ENCODE measurements around the gene TMEM238.
A peak's percentile ranks its signal among the peaks of the same experiment; 100 is the strongest.
"Not testable (repeated sequence)": the region's sequence is repeated elsewhere in the genome, so short reads cannot be mapped to it uniquely, and the experiment has no call there.

Gene TMEM238

DNA sequence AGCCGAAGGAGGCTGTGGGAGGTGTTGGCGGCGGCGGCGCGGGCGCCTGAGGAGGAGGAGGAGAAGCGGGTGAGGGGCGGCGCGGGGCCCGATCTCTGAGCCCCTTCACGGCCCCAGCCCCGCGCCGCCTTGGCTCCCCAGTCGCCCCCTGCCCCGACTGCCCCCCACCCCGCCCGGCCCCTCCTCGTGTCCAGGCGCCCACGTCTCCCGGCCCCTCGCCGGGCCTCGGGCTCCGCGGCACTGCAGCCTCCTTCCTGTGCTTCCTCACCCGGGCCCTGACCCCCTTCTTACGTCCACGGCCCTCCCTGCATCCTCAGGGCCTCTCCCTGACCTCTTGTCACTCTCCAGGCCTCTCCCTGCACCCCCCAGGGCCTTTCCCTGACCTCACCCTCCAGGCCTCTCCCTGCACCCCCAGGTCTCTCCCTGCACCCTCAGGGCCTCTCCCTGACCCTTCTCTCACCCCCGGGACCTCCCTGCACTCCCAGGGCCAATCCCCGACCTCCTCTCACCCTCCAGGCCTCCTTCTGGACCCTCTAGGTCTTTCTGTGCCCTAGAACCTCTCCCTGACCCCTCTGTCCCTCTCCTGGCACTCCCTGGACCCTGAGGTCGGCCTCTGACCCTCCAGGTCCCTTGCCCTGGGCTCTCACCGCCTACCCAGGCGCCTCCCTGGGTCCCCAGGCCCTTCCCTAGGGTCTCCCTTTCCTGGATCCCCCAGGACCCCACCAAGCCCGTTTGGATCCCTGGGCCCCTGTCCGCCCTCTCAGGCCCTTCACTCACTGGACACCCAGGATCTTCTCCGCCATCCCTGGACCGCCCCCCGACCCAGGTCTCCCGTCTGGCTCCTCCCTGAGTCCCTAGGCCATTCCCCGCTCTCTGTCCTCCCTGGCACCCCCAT is 44.0 kb downstream of the TMEM238 start:
- no peak for DNase-seq (ENCODE audit: low spot score)

DNA sequence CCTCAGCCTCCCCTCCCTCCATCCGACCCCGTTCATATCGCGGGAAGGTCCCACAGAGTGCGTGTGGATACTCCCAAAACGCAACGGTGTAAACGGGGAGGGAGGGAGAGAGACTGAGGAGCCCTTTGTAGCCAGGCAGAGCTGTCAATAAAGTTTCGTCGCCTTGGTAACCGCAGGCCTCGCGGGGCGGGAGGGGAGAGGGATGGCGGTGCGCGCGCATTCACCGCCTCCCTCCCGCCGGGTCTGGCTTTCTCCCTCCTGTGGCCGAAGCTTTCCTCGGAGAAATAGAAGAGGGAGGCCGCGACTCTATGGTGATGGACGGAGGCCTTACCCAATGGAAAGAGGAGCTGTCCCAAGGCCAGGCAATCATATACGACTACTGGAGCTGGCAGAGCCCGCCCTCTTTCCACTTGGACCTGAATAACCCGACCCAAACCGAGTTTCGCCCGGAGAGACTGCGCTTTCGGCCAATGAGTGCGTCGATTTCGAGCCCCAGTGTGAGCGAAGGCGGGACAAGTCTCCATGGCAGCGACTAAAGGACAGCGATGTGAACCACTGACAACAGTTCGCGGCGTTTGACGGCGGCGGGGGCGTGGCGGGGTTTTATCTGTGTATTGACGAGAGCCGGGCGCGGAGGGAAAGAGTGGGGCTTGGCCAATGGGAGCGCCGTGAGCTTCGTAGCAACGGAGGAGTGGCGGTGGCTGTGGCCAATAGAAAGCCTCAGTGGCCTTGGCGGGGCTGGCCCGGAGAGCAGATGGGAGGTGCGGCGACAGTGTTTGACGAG is 44.8 kb downstream of the TMEM238 start, which contains the start of gene KMT5C:
Gene KMT5C, plus strand, starts transcription at position 772 of the 784 bp plus-strand sequence. CDS start 2,061 bp downstream, outside the sequence.
- peak; percentile 100 for DNase-seq (ENCODE audit: low spot score)

DNA sequence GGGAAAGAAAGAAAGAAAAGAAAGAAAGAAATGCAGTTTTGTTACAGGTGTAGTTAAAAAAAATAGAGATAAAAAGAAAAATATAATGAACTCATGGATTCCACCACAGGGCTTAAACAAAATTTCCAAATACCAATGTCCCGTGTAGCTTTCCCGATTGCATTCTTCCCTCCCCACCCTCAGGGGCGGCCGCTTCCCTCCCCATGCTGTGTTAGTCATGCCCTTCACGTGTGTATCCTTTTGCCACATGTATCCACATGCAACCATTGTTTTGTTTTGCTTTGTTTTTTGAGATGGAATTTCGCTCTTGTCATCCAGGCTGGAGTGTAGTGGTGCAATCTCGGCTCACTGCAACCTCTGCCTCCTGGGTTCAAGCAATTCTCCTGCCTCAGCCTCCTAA is 48.0 kb downstream of the TMEM238 start:
- no peak for DNase-seq (ENCODE audit: low spot score)

DNA sequence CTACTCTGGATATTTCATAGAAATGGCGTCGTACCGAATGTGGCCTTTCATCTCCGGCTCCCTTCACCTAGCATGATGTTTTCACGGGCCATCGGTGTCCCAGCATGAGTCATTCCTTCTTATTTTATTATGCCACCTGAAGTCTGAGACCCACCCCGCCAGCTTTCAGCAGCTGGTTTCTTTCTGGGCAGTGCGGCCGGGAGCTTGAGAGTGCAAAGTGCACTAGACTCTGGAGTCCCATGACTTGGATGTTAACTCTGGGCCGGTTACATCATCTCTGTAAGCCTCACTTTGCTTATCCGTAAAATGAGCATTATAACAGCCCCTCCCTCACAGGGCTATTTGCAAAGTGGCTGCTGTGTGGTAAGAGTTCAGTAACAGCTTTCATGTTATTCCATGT is 50.2 kb downstream of the TMEM238 start:
- DNase-seq (ENCODE audit: low spot score) = no peak

DNA sequence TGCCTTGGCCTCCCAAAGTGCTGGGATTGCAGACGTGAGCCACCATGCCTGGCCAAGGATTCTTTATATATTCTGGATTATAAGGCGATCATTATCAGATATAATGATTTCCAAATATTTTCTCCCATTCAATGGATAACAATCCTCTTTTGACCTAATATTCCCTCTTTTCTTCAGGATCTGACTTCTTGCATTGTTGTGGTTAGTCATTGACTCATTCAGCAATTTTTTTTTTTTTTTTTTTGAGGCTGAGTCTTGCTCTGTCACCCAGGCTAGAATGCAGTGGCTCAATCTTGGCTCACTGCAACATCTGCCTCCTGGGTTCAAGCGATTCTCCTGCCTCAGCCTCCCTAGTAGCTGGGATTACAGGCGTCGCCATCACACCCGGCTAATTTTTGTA is 54.3 kb downstream of the TMEM238 start:
- DNase-seq (ENCODE audit: low spot score) = not testable (repeated sequence)

All from left forelimb (tissue), 1 donor.